Hepatocyte (in vitro differentiated cells): ENCODE measurements around the gene TEN1. TPM values are rescaled to one million over a fixed set of nuclear protein-coding genes. Genes with fewer than 3 reads are reported as not detected.

Experiments
- DNase-seq: peaks from one replicate; pipeline ENCODE4 v3.0.0-alpha.2; 2016; ENCODE audit warnings: low spot score
- H2AFZ ChIP-seq: fragments of 200-600 bp; sonication (generic); 2 replicates; pipeline ENCODE4 v1.6.0; 2016; ENCODE audit warnings: antibody characterized with exemption, mild to moderate bottlenecking
- H3K27ac ChIP-seq: fragments of 200-600 bp; sonication (generic); 2 replicates; pipeline ENCODE4 v1.5.1; 2016; ENCODE audit warnings: mild to moderate bottlenecking
- H3K27me3 ChIP-seq: fragments of 200-600 bp; sonication (generic); 2 replicates; pipeline ENCODE4 v1.6.1; 2016
- H3K36me3 ChIP-seq: fragments of 200-600 bp; sonication (generic); replicated peaks from 2 replicates; pipeline ENCODE4 v1.5.1; 2016; ENCODE audit warnings: low read depth; ENCODE audit not compliant: insufficient read depth
- H3K4me1 ChIP-seq: fragments of 200-600 bp; sonication (generic); 2 replicates; pipeline ENCODE4 v1.5.1; 2016; ENCODE audit warnings: mild to moderate bottlenecking, moderate library complexity; ENCODE audit not compliant: insufficient read depth
- H3K4me2 ChIP-seq: fragments of 200-600 bp; sonication (generic); 2 replicates; pipeline ENCODE4 v1.6.0; 2016
- H3K4me3 ChIP-seq: fragments of 200-600 bp; sonication (generic); 2 replicates; pipeline ENCODE4 v1.5.1; 2016; ENCODE audit warnings: mild to moderate bottlenecking
- H3K79me2 ChIP-seq: fragments of 200-600 bp; sonication (generic); 2 replicates; pipeline ENCODE4 v1.6.0; 2017; ENCODE audit warnings: mild to moderate bottlenecking
- H3K9me2 ChIP-seq: fragments of 200-600 bp; sonication (generic); replicated peaks from 2 replicates; pipeline ENCODE4 v1.6.0; 2017; ENCODE audit warnings: mild to moderate bottlenecking; ENCODE audit not compliant: insufficient read depth
- H3K9me3 ChIP-seq: fragments of 200-600 bp; sonication (generic); 2 replicates; pipeline ENCODE4 v1.5.1; 2016; ENCODE audit warnings: low read depth, mild to moderate bottlenecking
- H4K20me1 ChIP-seq: fragments of 200-600 bp; sonication (generic); 2 replicates; pipeline ENCODE4 v1.6.0; 2016; ENCODE audit warnings: mild to moderate bottlenecking; ENCODE audit not compliant: insufficient read depth, poor library complexity, severe bottlenecking
- CTCF ChIP-seq: fragments of 200-600 bp; sonication (generic); IDR thresholded peaks from 2 replicates; pipeline ENCODE4 v1.5.1; 2016; ENCODE audit warnings: antibody characterized with exemption, mild to moderate bottlenecking; ENCODE audit not compliant: poor library complexity
- EZH2 ChIP-seq: fragments of 200-600 bp; sonication (generic); IDR thresholded peaks from 2 replicates; pipeline ENCODE4 v1.6.1; 2016; ENCODE audit warnings: antibody characterized with exemption, mild to moderate bottlenecking, borderline replicate concordance
- EZH2phosphoT487 ChIP-seq: fragments of 200-600 bp; sonication (generic); IDR thresholded peaks from one replicate; pipeline ENCODE4 v1.6.1; 2018; ENCODE audit warnings: antibody characterized with exemption, mild to moderate bottlenecking, low read depth, moderate library complexity; ENCODE audit not compliant: unreplicated experiment, severe bottlenecking
- WGBS: methylation state at CpG from one replicate; pipeline ENCODE4 v1.1.6; 2016; ENCODE audit warnings: low lambda C conversion rate; ENCODE audit errors: missing lambda C conversion rate; 5-methylcytosine and 5-hydroxymethylcytosine counted together
- polyA plus RNA-seq: library from polyadenylated mRNA; unstranded; fragments of >200 nt; fragmentation: Nextera tagmentation; extraction: Ambion mirVana; gene quantifications from 2 replicates; pipeline ENCODE4 v1.2.1, GENCODE V29; 2016
- total RNA-seq: library from RNA; depleted of rRNA; stranded (reverse); fragments of >200 nt; gene quantifications from 2 replicates; pipeline ENCODE4 v1.2.3, GENCODE V29; 2014

TEN1 gene
- total and polyA plus RNA-seq, 2 experiments from 2014 or later: 13.3 to 29.9 TPM

GRCh38 chr17:76009447-76009846, 30.4 kb downstream of the TEN1 start:
- Histone ChIP-seq H2AFZ (no peak overlapping the region), H3K36me3 (no peaks in the 10 kb centered on the region), H3K27me3 (no peaks in the 10 kb centered on the region), H3K9me3 (no peaks in the 10 kb centered on the region), H3K27ac (no peak overlapping the region), H3K79me2 (no peaks in the 10 kb centered on the region), H3K4me3 (no peak overlapping the region), H3K4me2 (no peak overlapping the region), H3K9me2 (no peaks in the 10 kb centered on the region), H4K20me1 (no peaks in the 10 kb centered on the region), H3K4me1 (peaks cover 7% of the 10 kb centered on the region)
- WGBS: 96% methylated on average over 19 of the region's 20 CpGs
- no peak for TF ChIP-seq EZH2
- no peak for TF ChIP-seq CTCF
- DNase-seq: no peak

GRCh38 chr17:76009969-76010661, 31.1 kb downstream of the TEN1 start:
- H3K9me2 ChIP-seq: no peaks in the 10 kb centered on the region
- no peaks in the 10 kb centered on the region for H4K20me1 ChIP-seq
- H3K4me1 ChIP-seq: peaks cover 7% of the 10 kb centered on the region
- TF ChIP-seq EZH2 (no peak), EZH2phosphoT487 (no peak), CTCF (no peak)
- DNase-seq: no peak
- no peak overlapping the region for H3K27ac ChIP-seq
- H3K36me3 ChIP-seq: no peaks in the 10 kb centered on the region
- H3K9me3 ChIP-seq: no peaks in the 10 kb centered on the region
- H2AFZ ChIP-seq: no peak overlapping the region
- H3K4me3 ChIP-seq: no peak overlapping the region
- 87% methylated on average over 20 of the region's 21 CpGs for WGBS
- H3K79me2 ChIP-seq: no peaks in the 10 kb centered on the region
- no peaks in the 10 kb centered on the region for H3K27me3 ChIP-seq
- no peak overlapping the region for H3K4me2 ChIP-seq

GRCh38 chr17:76011951-76012350, 32.9 kb downstream of the TEN1 start:
- peaks cover 7% of the 10 kb centered on the region for H3K4me1 ChIP-seq
- no peaks in the 10 kb centered on the region for H3K27me3 ChIP-seq
- H3K9me3 ChIP-seq: no peaks in the 10 kb centered on the region
- no peak overlapping the region for H3K27ac ChIP-seq
- DNase-seq: no peak
- no peak for TF ChIP-seq EZH2phosphoT487
- no peak for TF ChIP-seq CTCF
- TF ChIP-seq EZH2: no peak
- WGBS: 96% methylated on average over 3 of the region's 5 CpGs
- H3K9me2 ChIP-seq: no peaks in the 10 kb centered on the region
- H2AFZ ChIP-seq: no peak overlapping the region
- H3K79me2 ChIP-seq: no peaks in the 10 kb centered on the region
- no peak overlapping the region for H3K4me2 ChIP-seq
- H3K4me3 ChIP-seq: no peak overlapping the region
- H3K36me3 ChIP-seq: no peaks in the 10 kb centered on the region
- H4K20me1 ChIP-seq: no peaks in the 10 kb centered on the region
